ENCODE results near the gene ADK.

Gene ADK

GRCh38 chr10:74599672-74600071, 448.7 kb downstream of the ADK start:
- DNase-seq (ENCODE audit: low read depth, low spot score) = no peak
- CTCF ChIA-PET = no interaction called here
- POLR2A ChIA-PET = no interaction called here
- no peak overlapping the region for H3K4me3 ChIP-seq (ENCODE audit: low read depth, low read length)
- no peak for TF ChIP-seq CTCF (IDR thresholded peaks at IDR 0.05; ENCODE audit: insufficient read depth, low read length, missing control alignments)

GRCh38 chr10:74600170-74600569, 449.1 kb downstream of the ADK start:
- POLR2A ChIA-PET = no interaction called here
- TF ChIP-seq CTCF (IDR thresholded peaks at IDR 0.05; ENCODE audit: insufficient read depth, low read length, missing control alignments) = no peak
- DNase-seq (ENCODE audit: low read depth, low spot score) = no peak
- H3K4me3 ChIP-seq (ENCODE audit: low read depth, low read length) = no peak overlapping the region
- CTCF ChIA-PET = no interaction called here

- DNase-seq (ENCODE audit: low read depth, low spot score) = no peak
- ChIA-PET CTCF (no interaction called here), POLR2A (no interaction called here)
- H3K4me3 ChIP-seq (ENCODE audit: low read depth, low read length) = no peak overlapping the region
- no peak for TF ChIP-seq CTCF (IDR thresholded peaks at IDR 0.05; ENCODE audit: insufficient read depth, low read length, missing control alignments)
These were observed 451.6 kb downstream of the ADK start for GRCh38 chr10:74602576-74602975.

- CTCF ChIA-PET = no interaction called here
- POLR2A ChIA-PET = no interaction called here
- no peak for TF ChIP-seq CTCF (IDR thresholded peaks at IDR 0.05; ENCODE audit: insufficient read depth, low read length, missing control alignments)
- no peak for DNase-seq (ENCODE audit: low read depth, low spot score)
- no peak overlapping the region for H3K4me3 ChIP-seq (ENCODE audit: low read depth, low read length)
These were observed 459.3 kb downstream of the ADK start for GRCh38 chr10:74610299-74610698.

GRCh38 chr10:74612195-74612594, 461.2 kb downstream of the ADK start:
- ChIA-PET CTCF (no interaction called here), POLR2A (no interaction called here)
- no peak for DNase-seq (ENCODE audit: low read depth, low spot score)
- TF ChIP-seq CTCF (IDR thresholded peaks at IDR 0.05; ENCODE audit: insufficient read depth, low read length, missing control alignments) = no peak
- H3K4me3 ChIP-seq (ENCODE audit: low read depth, low read length) = no peak overlapping the region

- ChIA-PET CTCF (no interaction called here), POLR2A (no interaction called here)
- no peak overlapping the region for H3K4me3 ChIP-seq (ENCODE audit: low read depth, low read length)
- DNase-seq (ENCODE audit: low read depth, low spot score) = no peak
- TF ChIP-seq CTCF (IDR thresholded peaks at IDR 0.05; ENCODE audit: insufficient read depth, low read length, missing control alignments) = no peak
These were observed 469.6 kb downstream of the ADK start for GRCh38 chr10:74620626-74621025.
